Fibroblast of skin of right biceps (primary cell): ENCODE results near the gene ITGAE.

Experiments used
- DNase-seq: peaks from one replicate; pipeline ENCODE4 v3.0.0-alpha.2; 2013

Gene ITGAE

GRCh38 chr17:3689262-3690093 is 111.5 kb downstream of the ITGAE start:
- DNase-seq = no peak

GRCh38 chr17:3688852-3689261 is 112.1 kb downstream of the ITGAE start:
- DNase-seq = no peak

GRCh38 chr17:3688027-3688553 is 112.9 kb downstream of the ITGAE start:
- DNase-seq = no peak

GRCh38 chr17:3685174-3685573 is 115.8 kb downstream of the ITGAE start:
- no peak for DNase-seq

- no peak for DNase-seq
Measured at GRCh38 chr17:3683054-3683511, 117.9 kb downstream of the ITGAE start.

GRCh38 chr17:3682033-3682432 is 119.0 kb downstream of the ITGAE start:
- no peak for DNase-seq

GRCh38 chr17:3681565-3681964 is 119.4 kb downstream of the ITGAE start:
- no peak for DNase-seq

GRCh38 chr17:3681057-3681456 is 119.9 kb downstream of the ITGAE start:
- no peak for DNase-seq

- DNase-seq = no peak
Measured at GRCh38 chr17:3679531-3680126, 121.4 kb downstream of the ITGAE start.

- DNase-seq = no peak
Measured at GRCh38 chr17:3678821-3679530, 122.0 kb downstream of the ITGAE start.

- no peak for DNase-seq
Measured at GRCh38 chr17:3678095-3678820, 122.7 kb downstream of the ITGAE start.

- no peak for DNase-seq
Measured at GRCh38 chr17:3675886-3676285, 125.1 kb downstream of the ITGAE start.

- no peak for DNase-seq
Measured at GRCh38 chr17:3672571-3672970, 128.4 kb downstream of the ITGAE start.

- no peak for DNase-seq
Measured at GRCh38 chr17:3669548-3669947, 131.4 kb downstream of the ITGAE start.

- no peak for DNase-seq
Measured at GRCh38 chr17:3669085-3669347, 132.0 kb downstream of the ITGAE start.

- peak; percentile 97 for DNase-seq
Measured at GRCh38 chr17:3668279-3669084, 132.5 kb downstream of the ITGAE start, which contains the start of the genes EMC6 and TAX1BP3. Gene EMC6 (plus strand): TSS chr17:3668812. CDS start chr17:3669147, 335 bp downstream. Gene TAX1BP3 (minus strand): TSS chr17:3668578. CDS start chr17:3668526, 52 bp downstream.

- DNase-seq = peak; percentile 94
Measured at GRCh38 chr17:3667366-3668278, 133.4 kb downstream of the ITGAE start.

- no peak for DNase-seq
Measured at GRCh38 chr17:3666516-3666915, 134.5 kb downstream of the ITGAE start.

GRCh38 chr17:3665834-3666233 is 135.2 kb downstream of the ITGAE start:
- no peak for DNase-seq
